NT2/D1 (cell line): ENCODE data around the gene ASB8.

Experiments
- SUZ12 ChIP-seq: IDR thresholded peaks from 2 replicates; pipeline ENCODE4 v1.6.1; 2011; ENCODE audit not compliant: insufficient read length, insufficient read depth; ENCODE audit errors: extremely low read depth
- YY1 ChIP-seq: IDR thresholded peaks from 2 replicates; pipeline ENCODE4 v1.6.1; 2011; ENCODE audit not compliant: insufficient read length, insufficient read depth
- ZNF274 ChIP-seq: IDR thresholded peaks from 2 replicates; pipeline ENCODE4 v1.6.1; 2011; ENCODE audit warnings: mild to moderate bottlenecking, low read depth, low read length

DNA sequence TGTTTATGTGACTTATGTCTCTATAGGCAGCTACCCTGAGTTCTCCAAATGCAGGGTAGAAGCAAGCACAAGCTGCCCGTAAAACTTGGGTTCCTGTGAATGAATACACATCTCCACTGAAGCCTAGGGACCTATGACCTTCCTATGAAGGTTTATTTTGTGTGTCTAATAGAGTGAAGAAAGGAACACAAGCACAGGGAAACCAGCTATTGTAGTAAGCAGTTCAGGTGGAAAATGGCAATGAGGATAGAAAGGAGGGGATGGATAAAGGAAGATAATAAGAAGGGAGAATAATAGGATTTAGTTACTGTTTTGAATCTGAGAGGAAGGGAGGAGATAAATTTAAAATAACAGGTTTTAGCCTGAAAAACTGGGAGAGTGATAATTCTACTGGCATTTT lies 35.8 kb downstream of the ASB8 start:
- TF ChIP-seq YY1: no peak
- no peak for TF ChIP-seq ZNF274
- TF ChIP-seq SUZ12: no peak
